ENCODE measurements around the gene SEMA5A. TPM values are rescaled to one million over a fixed set of nuclear protein-coding genes. Genes with fewer than 3 reads are reported as not detected.

Gene SEMA5A
- total RNA-seq, 1 donor = 42.3 TPM

- DNase-seq (ENCODE audit: insufficient read length, low spot score, missing footprints) = no peak
- no peak overlapping the region for H3K4me2 ChIP-seq (ENCODE audit: insufficient read depth, low read length)
- peaks cover 14% of the 10 kb centered on the region for H3K36me3 ChIP-seq (ENCODE audit: insufficient read depth, low read length)
- H3K27me3 ChIP-seq (ENCODE audit: insufficient read depth, low read length) = no peaks in the 10 kb centered on the region
- H3K4me3 ChIP-seq (ENCODE audit: insufficient read depth, low read length) = no peak overlapping the region
- H4K20me1 ChIP-seq (ENCODE audit: insufficient read depth, low read length) = no peaks in the 10 kb centered on the region
- no peak overlapping the region for H2AFZ ChIP-seq (ENCODE audit: low read length)
- H3K4me1 ChIP-seq (ENCODE audit: insufficient read depth, low read length) = no peaks in the 10 kb centered on the region
- no peaks in the 10 kb centered on the region for H3K79me2 ChIP-seq (ENCODE audit: insufficient read depth, low read length)
- no peaks in the 10 kb centered on the region for H3K9me3 ChIP-seq (ENCODE audit: low read depth, low read length)
- H3K27ac ChIP-seq (ENCODE audit: low read depth, low read length) = no peak overlapping the region
- no peak for TF ChIP-seq CTCF (IDR thresholded peaks at IDR 0.05; ENCODE audit: extremely low read depth, low read depth, low read length)
These were observed 319.8 kb downstream of the SEMA5A start for GRCh38 chr5:9226016-9226536.

GRCh38 chr5:9222054-9222976 is 323.6 kb downstream of the SEMA5A start:
- Histone ChIP-seq H3K4me3 (ENCODE audit: insufficient read depth, low read length) (no peak overlapping the region), H3K79me2 (ENCODE audit: insufficient read depth, low read length) (no peaks in the 10 kb centered on the region), H3K4me1 (ENCODE audit: insufficient read depth, low read length) (no peaks in the 10 kb centered on the region), H3K36me3 (ENCODE audit: insufficient read depth, low read length) (peaks cover 10% of the 10 kb centered on the region), H3K4me2 (ENCODE audit: insufficient read depth, low read length) (no peak overlapping the region), H4K20me1 (ENCODE audit: insufficient read depth, low read length) (no peaks in the 10 kb centered on the region), H3K27me3 (ENCODE audit: insufficient read depth, low read length) (no peaks in the 10 kb centered on the region), H3K27ac (ENCODE audit: low read depth, low read length) (no peak overlapping the region), H3K9me3 (ENCODE audit: low read depth, low read length) (no peaks in the 10 kb centered on the region), H2AFZ (ENCODE audit: low read length) (no peak overlapping the region)
- peak; percentile 31 for DNase-seq (ENCODE audit: insufficient read length, low spot score, missing footprints)
- no peak for TF ChIP-seq CTCF (IDR thresholded peaks at IDR 0.05; ENCODE audit: extremely low read depth, low read depth, low read length)

GRCh38 chr5:9218358-9218757 is 327.5 kb downstream of the SEMA5A start:
- no peaks in the 10 kb centered on the region for H4K20me1 ChIP-seq (ENCODE audit: insufficient read depth, low read length)
- no peaks in the 10 kb centered on the region for H3K79me2 ChIP-seq (ENCODE audit: insufficient read depth, low read length)
- H3K36me3 ChIP-seq (ENCODE audit: insufficient read depth, low read length) = no peaks in the 10 kb centered on the region
- H2AFZ ChIP-seq (ENCODE audit: low read length) = no peak overlapping the region
- H3K27ac ChIP-seq (ENCODE audit: low read depth, low read length) = no peak overlapping the region
- no peaks in the 10 kb centered on the region for H3K9me3 ChIP-seq (ENCODE audit: low read depth, low read length)
- TF ChIP-seq CTCF (IDR thresholded peaks at IDR 0.05; ENCODE audit: extremely low read depth, low read depth, low read length) = no peak
- H3K27me3 ChIP-seq (ENCODE audit: insufficient read depth, low read length) = no peaks in the 10 kb centered on the region
- H3K4me2 ChIP-seq (ENCODE audit: insufficient read depth, low read length) = no peak overlapping the region
- no peak for DNase-seq (ENCODE audit: insufficient read length, low spot score, missing footprints)
- H3K4me1 ChIP-seq (ENCODE audit: insufficient read depth, low read length) = peaks cover 6% of the 10 kb centered on the region
- no peak overlapping the region for H3K4me3 ChIP-seq (ENCODE audit: insufficient read depth, low read length)

GRCh38 chr5:9212605-9213004 is 333.3 kb downstream of the SEMA5A start:
- Histone ChIP-seq H2AFZ (ENCODE audit: low read length) (no peak overlapping the region), H3K4me3 (ENCODE audit: insufficient read depth, low read length) (no peak overlapping the region), H3K27ac (ENCODE audit: low read depth, low read length) (no peak overlapping the region), H3K27me3 (ENCODE audit: insufficient read depth, low read length) (no peaks in the 10 kb centered on the region), H3K79me2 (ENCODE audit: insufficient read depth, low read length) (no peaks in the 10 kb centered on the region), H3K4me2 (ENCODE audit: insufficient read depth, low read length) (no peak overlapping the region), H4K20me1 (ENCODE audit: insufficient read depth, low read length) (no peaks in the 10 kb centered on the region), H3K9me3 (ENCODE audit: low read depth, low read length) (no peaks in the 10 kb centered on the region), H3K36me3 (ENCODE audit: insufficient read depth, low read length) (no peaks in the 10 kb centered on the region), H3K4me1 (ENCODE audit: insufficient read depth, low read length) (peaks cover 8% of the 10 kb centered on the region)
- peak; percentile 53 for DNase-seq (ENCODE audit: insufficient read length, low spot score, missing footprints)
- TF ChIP-seq CTCF (IDR thresholded peaks at IDR 0.05; ENCODE audit: extremely low read depth, low read depth, low read length) = no peak

All from osteoblast (primary cell).